GM19023 (cell line): ENCODE measurements around the gene SPRYD3.
"Not testable (repeated sequence)": the region's sequence is repeated elsewhere in the genome, so short reads cannot be mapped to it uniquely, and the experiment has no call there.

Source experiments
- ATAC-seq: cut with Tn5 transposase; IDR thresholded peaks from one replicate; pipeline ENCODE4 v1.9.1; 2021; ENCODE audit warnings: mild to moderate bottlenecking, moderate library complexity; ENCODE audit not compliant: unreplicated experiment

The SPRYD3 gene

GRCh38 chr12:53101931-53102781, 23.0 kb upstream of the SPRYD3 start:
- no peak for ATAC-seq

GRCh38 chr12:53101266-53101665, 22.1 kb upstream of the SPRYD3 start:
- no peak for ATAC-seq

GRCh38 chr12:53100466-53101151, 21.4 kb upstream of the SPRYD3 start:
- ATAC-seq = no peak

- ATAC-seq = no peak
Observed at GRCh38 chr12:53099071-53099882, 20.1 kb upstream of the SPRYD3 start.

- no peak for ATAC-seq
Observed at GRCh38 chr12:53098354-53098981, 19.3 kb upstream of the SPRYD3 start.

GRCh38 chr12:53097564-53098353, 18.6 kb upstream of the SPRYD3 start, which contains the start of gene IGFBP6:
Gene IGFBP6 (plus strand): TSS chr12:53097667. CDS start chr12:53097718, 51 bp downstream.
- ATAC-seq = peak; percentile 61

- ATAC-seq = no peak
Observed at GRCh38 chr12:53097207-53097563, 18.0 kb upstream of the SPRYD3 start.

- no peak for ATAC-seq
Observed at GRCh38 chr12:53096759-53097158, 17.6 kb upstream of the SPRYD3 start.

GRCh38 chr12:53096089-53096741, 17.0 kb upstream of the SPRYD3 start:
- no peak for ATAC-seq

- not testable (repeated sequence) for ATAC-seq
Observed at GRCh38 chr12:53095596-53095895, 16.4 kb upstream of the SPRYD3 start.

GRCh38 chr12:53094796-53095595, 15.8 kb upstream of the SPRYD3 start:
- not testable (repeated sequence) for ATAC-seq

GRCh38 chr12:53094394-53094787, 15.2 kb upstream of the SPRYD3 start:
- no peak for ATAC-seq

GRCh38 chr12:53093777-53094393, 14.7 kb upstream of the SPRYD3 start:
- no peak for ATAC-seq

- ATAC-seq = no peak
Observed at GRCh38 chr12:53091756-53092155, 12.6 kb upstream of the SPRYD3 start.

GRCh38 chr12:53090554-53090953, 11.4 kb upstream of the SPRYD3 start:
- no peak for ATAC-seq

GRCh38 chr12:53090105-53090504, 10.9 kb upstream of the SPRYD3 start:
- no peak for ATAC-seq

GRCh38 chr12:53086361-53086760, 7.2 kb upstream of the SPRYD3 start:
- no peak for ATAC-seq

- ATAC-seq = no peak
Observed at GRCh38 chr12:53082637-53083175, 3.5 kb upstream of the SPRYD3 start.
